Stimulated activated CD8-positive, alpha-beta memory T cell treated with anti-CD3 and anti-CD28 coated beads, Interleukin-2, amount 100 ng/mL, for 1 hour (primary cell): Measurements from ENCODE around the gene RNASEH1.

Experiments used
- DNase-seq, 2 donors: peaks; one replicate each; pipeline ENCODE4 v3.0.0-alpha.2; 2020; ENCODE audit warnings: low read depth in 2 of 2

The RNASEH1 gene

GRCh38 chr2:3553946-3554345 is 4.2 kb downstream of the RNASEH1 start:
- DNase-seq: no peak

GRCh38 chr2:3547915-3548314 is 10.2 kb downstream of the RNASEH1 start:
- no peak for DNase-seq

- DNase-seq: no peak
Observed at GRCh38 chr2:3545788-3546478, 12.2 kb downstream of the RNASEH1 start.

GRCh38 chr2:3543023-3543683 is 15.0 kb downstream of the RNASEH1 start:
- DNase-seq: no peak

- DNase-seq: no peak
Observed at GRCh38 chr2:3542107-3542506, 16.0 kb downstream of the RNASEH1 start.

GRCh38 chr2:3539836-3540235 is 18.3 kb downstream of the RNASEH1 start:
- DNase-seq: no peak

- no peak for DNase-seq
Observed at GRCh38 chr2:3536682-3537632, 21.2 kb downstream of the RNASEH1 start.

- no peak for DNase-seq
Observed at GRCh38 chr2:3535794-3536681, 22.1 kb downstream of the RNASEH1 start.

- no peak for DNase-seq
Observed at GRCh38 chr2:3535467-3535793, 22.7 kb downstream of the RNASEH1 start.

GRCh38 chr2:3534251-3534814 is 23.8 kb downstream of the RNASEH1 start:
- DNase-seq: no peak

GRCh38 chr2:3533836-3534235 is 24.3 kb downstream of the RNASEH1 start:
- DNase-seq: no peak

- no peak for DNase-seq
Observed at GRCh38 chr2:3532941-3533340, 25.2 kb downstream of the RNASEH1 start.

- no peak for DNase-seq
Observed at GRCh38 chr2:3529316-3530025, 28.7 kb downstream of the RNASEH1 start.

- DNase-seq: no peak
Observed at GRCh38 chr2:3527886-3528785, 30.0 kb downstream of the RNASEH1 start.

- DNase-seq: no peak
Observed at GRCh38 chr2:3526871-3527270, 31.3 kb downstream of the RNASEH1 start.

- no peak for DNase-seq
Observed at GRCh38 chr2:3523551-3524041, 34.5 kb downstream of the RNASEH1 start.

- no peak for DNase-seq
Observed at GRCh38 chr2:3522961-3523421, 35.1 kb downstream of the RNASEH1 start.

- DNase-seq: no peak
Observed at GRCh38 chr2:3520591-3520990, 37.5 kb downstream of the RNASEH1 start.
